ENCODE results near the gene ATXN2.

DNA sequence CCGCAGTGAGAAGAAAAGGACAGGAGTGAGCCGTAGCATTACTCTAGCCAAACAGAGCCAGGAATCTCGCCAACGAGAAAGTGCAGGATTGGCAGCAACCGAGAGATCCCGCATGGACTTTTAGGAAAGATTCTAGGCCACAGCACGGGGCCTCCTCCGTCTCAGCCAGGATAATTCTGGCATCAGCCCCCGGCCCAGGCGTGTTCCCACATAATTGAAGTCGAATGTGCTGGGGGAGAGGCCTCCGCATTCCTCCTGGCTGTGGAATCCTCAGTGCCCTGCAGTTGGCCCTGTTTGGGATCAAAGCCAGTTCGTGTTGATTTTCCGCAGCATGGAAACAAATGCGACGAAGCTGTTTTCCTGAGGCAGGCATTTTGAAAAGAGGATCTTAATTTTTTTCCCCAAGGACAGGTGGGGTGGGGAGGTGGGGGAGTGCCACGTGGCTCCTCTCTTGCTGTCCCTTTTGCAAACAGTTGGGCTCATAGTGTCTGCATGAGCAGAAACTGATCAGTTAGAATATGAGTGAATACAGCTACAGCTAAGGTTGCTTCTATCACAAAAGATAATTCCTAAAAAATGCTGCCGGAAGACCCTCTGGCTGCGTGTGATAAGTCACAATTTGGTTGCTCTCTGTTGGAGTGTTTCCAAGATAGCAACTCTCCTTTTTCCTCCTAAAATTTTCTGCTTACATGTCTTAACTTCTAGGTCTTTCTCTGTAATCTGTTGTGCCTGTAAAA lies 37.3 kb upstream of the ATXN2 start:
- no peak for TF ChIP-seq CTCF (IDR thresholded peaks at IDR 0.05 in 4 of 5, conservative IDR thresholded peaks at IDR 0.05 in 1 of 5)
- TF ChIP-seq POLR2A (IDR thresholded peaks at IDR 0.05), result no peak
